H1 (cell line): ENCODE results near the gene MMP8. TPM values are rescaled to one million over a fixed set of nuclear protein-coding genes. Genes with fewer than 3 reads are reported as not detected.

Experiments
- CTCF ChIA-PET: fragments of 300-600 bp; sonication (Branson Sonifier 250); formaldehyde crosslinking; loops from one replicate; lab custom pipeline; 2021; ENCODE audit not compliant: partially characterized antibody; lab: Charles Lee
- POLR2A ChIA-PET: fragments of 300-600 bp; sonication (Branson Sonifier 250); formaldehyde crosslinking; loops from one replicate; lab custom pipeline; 2021; ENCODE audit warnings: inconsistent platforms; ENCODE audit not compliant: partially characterized antibody; lab: Charles Lee
- DNase-seq, 2 experiments: peaks; one replicate each; pipeline versions ENCODE4 v3.0.0 to v3.0.0-alpha.2; 2010 to 2022; ENCODE audit warnings: low spot score in 2 of 2, low read depth in 1 of 2, mixed read lengths in 1 of 2
- FAIRE-seq: peaks from 2 replicates; lab custom pipeline; 2011; peaks lifted over from hg19 to GRCh38; lab: Jason Lieb, UNC
- H2AFZ ChIP-seq: 2 replicates; pipeline ENCODE4 v1.8.1; 2012; ENCODE audit warnings: low read length, inconsistent platforms
- H2AK5ac ChIP-seq: 2 replicates; pipeline ENCODE4 v1.6.1; 2013; ENCODE audit warnings: low read depth, low read length
- H2BK120ac ChIP-seq: replicated peaks from 2 replicates; pipeline ENCODE3; 2013; ENCODE audit warnings: low read depth, low read length, inconsistent platforms
- H2BK12ac ChIP-seq: 2 replicates; pipeline ENCODE4 v1.6.1; 2013; ENCODE audit warnings: low read depth, low read length
- H2BK15ac ChIP-seq: 2 replicates; pipeline ENCODE4 v1.6.1; 2013; ENCODE audit warnings: low read length
- H2BK20ac ChIP-seq: 2 replicates; pipeline ENCODE4 v1.6.1; 2013; ENCODE audit warnings: low read length
- H2BK5ac ChIP-seq: 2 replicates; pipeline ENCODE4 v1.6.1; 2013; ENCODE audit warnings: low read depth, low read length
- H3K14ac ChIP-seq: 2 replicates; pipeline ENCODE4 v1.6.1; 2013; ENCODE audit warnings: inconsistent platforms; ENCODE audit not compliant: insufficient read length
- H3K18ac ChIP-seq: 2 replicates; pipeline ENCODE4 v1.6.1; 2013; ENCODE audit warnings: low read length; ENCODE audit errors: extremely low read depth
- H3K23ac ChIP-seq: 2 replicates; pipeline ENCODE4 v1.6.1; 2013; ENCODE audit warnings: inconsistent platforms; ENCODE audit not compliant: insufficient read length
- H3K23me2 ChIP-seq: 2 replicates; pipeline ENCODE4 v1.6.1; 2013; ENCODE audit warnings: low read depth, low read length
- H3K27ac ChIP-seq: 2 replicates; pipeline ENCODE4 v1.6.1; 2011; ENCODE audit warnings: low read depth, low read length, inconsistent platforms
- H3K27me3 ChIP-seq, 4 experiments: replicated peaks in 1 of 4; 1 replicate in 1 of 4; 2 replicates in 3 of 4; pipeline versions ENCODE4 v1.6.1 to v1.8.1; 2011 to 2013; ENCODE audit warnings: low read length in 3 of 4, mild to moderate bottlenecking in 3 of 4, inconsistent platforms in 2 of 4, mixed read lengths in 2 of 4, moderate library complexity in 1 of 4; ENCODE audit not compliant: control insufficient read depth in 3 of 4, insufficient read depth in 3 of 4; ENCODE audit errors: extremely low read depth in 1 of 4
- H3K36me3 ChIP-seq, 4 experiments: 2 replicates each; pipeline versions ENCODE4 v1.6.1 to v1.8.1; 2011 to 2013; ENCODE audit warnings: mild to moderate bottlenecking in 4 of 4, low read length in 3 of 4, moderate library complexity in 2 of 4, control low read depth in 1 of 4, inconsistent platforms in 1 of 4; ENCODE audit not compliant: insufficient read depth in 4 of 4, control insufficient read depth in 2 of 4
- H3K4ac ChIP-seq: replicated peaks from 2 replicates; pipeline ENCODE3; 2013; ENCODE audit warnings: low read length, low read depth, mixed read lengths, inconsistent platforms; ENCODE audit not compliant: insufficient read length
- H3K4me1 ChIP-seq, 4 experiments: replicated peaks in 1 of 4; 1 replicate in 1 of 4; 2 replicates in 3 of 4; pipeline versions ENCODE4 v1.6.1 to v1.8.1; 2011 to 2013; ENCODE audit warnings: low read length in 3 of 4, inconsistent platforms in 2 of 4, mixed read lengths in 1 of 4; ENCODE audit not compliant: insufficient read depth in 4 of 4, control insufficient read depth in 3 of 4
- H3K4me2 ChIP-seq, 2 experiments: 2 replicates each; pipeline versions ENCODE4 v1.6.1 to v1.8.1; 2011 to 2013; ENCODE audit warnings: low read depth in 2 of 2, low read length in 2 of 2, control low read depth in 1 of 2, inconsistent platforms in 1 of 2, mild to moderate bottlenecking in 1 of 2; ENCODE audit not compliant: insufficient read depth in 1 of 2
- H3K4me3 ChIP-seq, 4 experiments: fragments of 200-600, 300-600 bp in 1 of 4; sonication (generic), shearing (Covaris generic), sonication (Bioruptor Twin) in 1 of 4; 2 replicates each; pipeline versions ENCODE4 v1.5.1 to v1.8.1; 2011 to 2016; ENCODE audit warnings: low read length in 4 of 4, low read depth in 3 of 4, control low read depth in 2 of 4, inconsistent platforms in 2 of 4, mild to moderate bottlenecking in 2 of 4, mixed read lengths in 1 of 4, moderate library complexity in 1 of 4; ENCODE audit not compliant: insufficient read depth in 2 of 4; ENCODE audit errors: extremely low read depth in 1 of 4
- H3K56ac ChIP-seq: replicated peaks from 2 replicates; pipeline ENCODE3; 2013; ENCODE audit warnings: low read depth, mild to moderate bottlenecking, mixed read lengths, low read length, inconsistent platforms; ENCODE audit not compliant: insufficient read length
- H3K79me1 ChIP-seq: 2 replicates; pipeline ENCODE4 v1.6.1; 2013; ENCODE audit warnings: low read depth, low read length, control low read depth
- H3K79me2 ChIP-seq, 2 experiments: 2 replicates each; pipeline versions ENCODE4 v1.6.1 to v1.8.1; 2012 to 2013; ENCODE audit warnings: low read length in 2 of 2, mild to moderate bottlenecking in 2 of 2, inconsistent platforms in 1 of 2; ENCODE audit not compliant: insufficient read depth in 2 of 2, control insufficient read depth in 1 of 2
- H3K9ac ChIP-seq, 4 experiments: replicated peaks in 1 of 4; 1 replicate in 1 of 4; 2 replicates in 3 of 4; pipeline versions ENCODE4 v1.6.1 to v1.8.1; 2011 to 2013; ENCODE audit warnings: low read depth in 3 of 4, low read length in 3 of 4, control low read depth in 2 of 4, mild to moderate bottlenecking in 2 of 4, moderate library complexity in 2 of 4, inconsistent platforms in 1 of 4; ENCODE audit errors: extremely low read depth in 1 of 4
- H3K9me3 ChIP-seq, 2 experiments: 2 replicates each; pipeline versions ENCODE4 v1.6.1 to v1.8.1; 2012 to 2013; ENCODE audit warnings: mild to moderate bottlenecking in 2 of 2, moderate library complexity in 2 of 2, control low read depth in 1 of 2, inconsistent platforms in 1 of 2, low read depth in 1 of 2, low read length in 1 of 2, mixed read lengths in 1 of 2; ENCODE audit not compliant: insufficient read depth in 2 of 2
- H4K20me1 ChIP-seq, 2 experiments: replicated peaks in 1 of 2; 2 replicates each; pipeline versions ENCODE3 to v1.8.1; 2011 to 2013; ENCODE audit warnings: inconsistent platforms in 2 of 2, low read length in 2 of 2, mild to moderate bottlenecking in 1 of 2; ENCODE audit not compliant: insufficient read depth in 2 of 2, control insufficient read depth in 1 of 2
- H4K5ac ChIP-seq: 2 replicates; pipeline ENCODE4 v1.6.1; 2013; ENCODE audit warnings: low read length, low read depth, mixed read lengths, inconsistent platforms; ENCODE audit not compliant: insufficient read length
- H4K8ac ChIP-seq: 2 replicates; pipeline ENCODE4 v1.8.0; 2013; ENCODE audit warnings: mild to moderate bottlenecking, moderate library complexity, low read length, inconsistent platforms; ENCODE audit not compliant: insufficient read depth; ENCODE audit errors: extremely low read depth
- H4K91ac ChIP-seq: replicated peaks from 2 replicates; pipeline ENCODE3; 2013; ENCODE audit warnings: low read length, mixed read lengths, inconsistent platforms; ENCODE audit not compliant: insufficient read length
- ASH2L ChIP-seq: fragments of 200-600, 300-600 bp; sonication (generic); IDR thresholded peaks from one replicate; pipeline ENCODE4 v1.7.1; 2017; ENCODE audit warnings: low read length
- ATF2 ChIP-seq: IDR thresholded peaks from 2 replicates; pipeline ENCODE4 v1.6.1; 2012; ENCODE audit warnings: low read length, inconsistent platforms
- EGR1 ChIP-seq: IDR thresholded peaks from 2 replicates; pipeline ENCODE4 v1.6.1; 2011; ENCODE audit warnings: low read depth, low read length, borderline replicate concordance
- PHF8 ChIP-seq: fragments of 200-600 bp; sonication (generic); conservative IDR thresholded peaks from 2 replicates; pipeline ENCODE4 v1.7.1; 2012; ENCODE audit warnings: low read depth, mild to moderate bottlenecking, inconsistent platforms, low read length, moderate library complexity
- POLR2A ChIP-seq, 2 experiments: IDR thresholded peaks; 1 replicate in 1 of 2; 2 replicates in 1 of 2; pipeline ENCODE4 v1.6.1; 2011; ENCODE audit warnings: low read depth in 2 of 2, low read length in 2 of 2, mild to moderate bottlenecking in 2 of 2; ENCODE audit errors: control extremely low read depth in 1 of 2
- RNF2 ChIP-seq: fragments of 200-900, 300-1000 bp; sonication (generic); IDR thresholded peaks from 2 replicates; pipeline ENCODE4 v1.7.1; 2016; ENCODE audit warnings: borderline replicate concordance, low read depth, mild to moderate bottlenecking, antibody characterized with exemption, low read length; ENCODE audit not compliant: poor library complexity, severe bottlenecking; ENCODE audit errors: missing control alignments
- RXRA ChIP-seq: IDR thresholded peaks from 2 replicates; pipeline ENCODE4 v1.6.1; 2011; ENCODE audit warnings: low read depth, mild to moderate bottlenecking, low read length, moderate library complexity; ENCODE audit not compliant: insufficient read depth
- SP1 ChIP-seq: IDR thresholded peaks from 2 replicates; pipeline ENCODE4 v1.6.1; 2011; ENCODE audit warnings: low read depth, low read length
- SUZ12 ChIP-seq: fragments of 200-600 bp; sonication (generic); IDR thresholded peaks from 2 replicates; pipeline ENCODE4 v1.6.1; 2012; ENCODE audit warnings: mild to moderate bottlenecking, inconsistent platforms, low read length, moderate library complexity, mixed read lengths
- WGBS, 2 experiments: shearing (Covaris generic) in 1 of 2; methylation state at CpG; one replicate each; pipeline versions ENCODE4 v1.1.6 to v1.1.7; 2013 to 2015; ENCODE audit warnings: low lambda C conversion rate in 2 of 2, mixed read lengths in 2 of 2, inconsistent platforms in 1 of 2, low coverage in 1 of 2, missing lambda C conversion rate in 1 of 2; ENCODE audit not compliant: insufficient replicate concordance in 2 of 2, insufficient coverage in 1 of 2, insufficient read length in 1 of 2; ENCODE audit errors: extremely low coverage in 1 of 2, missing lambda C conversion rate in 1 of 2; 5-methylcytosine and 5-hydroxymethylcytosine counted together
- polyA plus RNA-seq, 7 experiments: library from polyadenylated mRNA; depleted of rRNA in 3 of 7; stranded (reverse) in 5 of 7; unstranded in 2 of 7; fragments of >200 nt in 5 of 7; fragments of 200-250 nt in 2 of 7; gene quantifications; 1 replicate in 5 of 7; 2 replicates in 1 of 7; 4 replicates in 1 of 7; pipeline versions ENCODE4 v1.2.1 to v1.2.3, GENCODE V29; 2011 to 2013; ENCODE audit warnings: missing spikeins in 2 of 7, mixed read lengths in 2 of 7
- total RNA-seq: library from RNA; stranded (reverse); fragmentation: NEBNext Ultra II Directional; extraction: Animal tissue kit (Norgen Biotek cat#: 25700); gene quantifications from 2 replicates; pipeline ENCODE4 v1.2.1, GENCODE V29; 2021

MMP8 gene
- total and polyA plus RNA-seq, 2 of the 8 experiments (the other 6 are each of a cell fraction or from before 2014, with no cell fraction given) = not detected

- Histone ChIP-seq H3K36me3 (no peaks in the 10 kb centered on the region; a peak in 1 of 8 replicates), H4K91ac (no peak overlapping the region), H3K9me3 (no peaks in the 10 kb centered on the region), H3K9ac (no peak overlapping the region), H4K5ac (no peak overlapping the region), H4K20me1 (no peaks in the 10 kb centered on the region), H3K4me2 (no peak overlapping the region), H2AK5ac (no peak overlapping the region), H3K56ac (no peak overlapping the region), H3K4me1 (peaks cover 0 to 3% (median 0%) of the 10 kb centered on the region in 4 experiments; a peak in 1 of 7 replicates), H2BK20ac (no peak overlapping the region), H3K23ac (no peak overlapping the region), H3K4me3 (no peak overlapping the region), H3K4ac (no peak overlapping the region), H2BK120ac (no peak overlapping the region), H3K79me2 (no peaks in the 10 kb centered on the region), H2BK12ac (no peak overlapping the region), H2AFZ (no peak overlapping the region), H3K18ac (no peak overlapping the region), H2BK5ac (no peak overlapping the region), H3K27ac (no peak overlapping the region), H3K23me2 (no peaks in the 10 kb centered on the region), H3K27me3 (peaks cover 0 to 1% (median 0%) of the 10 kb centered on the region in 4 experiments; a peak in 1 of 7 replicates), H4K8ac (no peak overlapping the region), H2BK15ac (no peak overlapping the region), H3K79me1 (no peaks in the 10 kb centered on the region), H3K14ac (no peak overlapping the region)
- ChIA-PET CTCF (interaction anchor here (1.5 to 1.7 kb wide), 2 partner anchors 10 to 57 kb away, joined by 3 to 4 read pairs; no protein-coding TSS in a partner anchor), POLR2A (no interaction called here)
- DNase-seq (no peak), FAIRE-seq (no peak)
- WGBS, 2 experiments = 90% methylated on average over 3 of the region's 3 CpGs; no CpG with 5 or more reads in 1 of the 2 experiments
- TF ChIP-seq RXRA (no peak), POLR2A (IDR thresholded peaks at IDR 0.05; ENCODE audit: control extremely low read depth in 1 of 2, low read depth in 2 of 2, low read length in 2 of 2) (no peak), SP1 (no peak), SUZ12 (no peak), ASH2L (no peak), ATF2 (no peak), EGR1 (no peak), PHF8 (no peak), RNF2 (no peak)
These were observed 55.1 kb downstream of the MMP8 start for GRCh38 chr11:102669664-102670063.
